ENCODE results near the gene TRIM37.

TRIM37 gene

DNA sequence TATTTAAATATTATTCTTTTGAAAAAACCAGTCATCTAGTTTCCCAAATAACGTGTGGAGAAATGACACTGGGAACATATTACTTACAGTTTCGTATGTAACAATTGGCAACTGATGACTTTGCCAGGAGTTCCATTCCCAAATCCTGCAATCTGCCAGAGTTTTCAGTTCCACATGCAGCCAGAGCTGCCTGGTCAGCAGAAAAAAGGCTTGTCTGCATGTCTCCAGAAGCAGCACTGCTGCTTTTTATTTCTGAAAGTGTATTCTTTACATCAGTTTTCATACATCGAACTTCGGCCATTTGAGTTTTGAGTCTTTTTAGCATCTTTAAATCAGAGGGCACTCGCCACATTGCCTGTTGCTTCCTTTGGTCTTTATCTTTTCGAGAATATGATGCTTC lies 78.4 kb downstream of the TRIM37 start:
- DNase-seq (ENCODE audit: low read depth in 1 of 2, low spot score in 1 of 2), result no peak
- no peak overlapping the region for H3K27ac ChIP-seq (replicated peaks)
- TF ChIP-seq, protein P1, sequence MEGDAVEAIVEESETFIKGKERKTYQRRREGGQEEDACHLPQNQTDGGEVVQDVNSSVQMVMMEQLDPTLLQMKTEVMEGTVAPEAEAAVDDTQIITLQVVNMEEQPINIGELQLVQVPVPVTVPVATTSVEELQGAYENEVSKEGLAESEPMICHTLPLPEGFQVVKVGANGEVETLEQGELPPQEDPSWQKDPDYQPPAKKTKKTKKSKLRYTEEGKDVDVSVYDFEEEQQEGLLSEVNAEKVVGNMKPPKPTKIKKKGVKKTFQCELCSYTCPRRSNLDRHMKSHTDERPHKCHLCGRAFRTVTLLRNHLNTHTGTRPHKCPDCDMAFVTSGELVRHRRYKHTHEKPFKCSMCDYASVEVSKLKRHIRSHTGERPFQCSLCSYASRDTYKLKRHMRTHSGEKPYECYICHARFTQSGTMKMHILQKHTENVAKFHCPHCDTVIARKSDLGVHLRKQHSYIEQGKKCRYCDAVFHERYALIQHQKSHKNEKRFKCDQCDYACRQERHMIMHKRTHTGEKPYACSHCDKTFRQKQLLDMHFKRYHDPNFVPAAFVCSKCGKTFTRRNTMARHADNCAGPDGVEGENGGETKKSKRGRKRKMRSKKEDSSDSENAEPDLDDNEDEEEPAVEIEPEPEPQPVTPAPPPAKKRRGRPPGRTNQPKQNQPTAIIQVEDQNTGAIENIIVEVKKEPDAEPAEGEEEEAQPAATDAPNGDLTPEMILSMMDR (IDR thresholded peaks at IDR 0.05; ENCODE audit: insufficient read depth, low read length), result no peak
- TF ChIP-seq GABPA (IDR thresholded peaks at IDR 0.05; ENCODE audit: low read depth) (no peak), SPI1 (IDR thresholded peaks at IDR 0.05; ENCODE audit: borderline replicate concordance, low read depth) (no peak), POLR2AphosphoS5 (IDR thresholded peaks at IDR 0.05; ENCODE audit: low read depth) (no peak)
- H3K4me3 ChIP-seq (replicated peaks; ENCODE audit: insufficient read depth, low read length), result no peak overlapping the region
- no peaks in the 10 kb centered on the region for H3K27me3 ChIP-seq (ENCODE audit: insufficient read depth, poor library complexity, severe bottlenecking)

DNA sequence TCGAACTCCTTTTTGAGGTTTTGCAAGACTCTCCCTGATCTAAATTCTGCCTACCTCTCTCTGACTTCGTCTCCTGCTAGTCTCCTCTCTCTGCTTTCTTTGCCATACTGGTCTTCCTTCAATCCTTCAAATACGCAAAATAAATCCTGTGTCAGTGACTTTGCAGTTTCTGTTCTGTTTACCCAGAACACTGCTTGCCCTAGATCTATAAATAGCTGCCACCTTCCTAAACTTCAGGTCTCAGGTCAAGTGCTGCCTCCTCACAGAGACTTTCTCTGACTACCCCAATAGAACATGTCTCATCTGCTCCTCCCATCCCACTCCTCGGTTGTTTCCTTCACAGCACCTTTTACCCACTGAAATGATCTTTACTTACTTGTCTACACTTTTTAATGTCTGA lies 78.9 kb downstream of the TRIM37 start:
- TF ChIP-seq GABPA (IDR thresholded peaks at IDR 0.05; ENCODE audit: low read depth), result no peak
- TF ChIP-seq SPI1 (IDR thresholded peaks at IDR 0.05; ENCODE audit: borderline replicate concordance, low read depth), result no peak
- TF ChIP-seq POLR2AphosphoS5 (IDR thresholded peaks at IDR 0.05; ENCODE audit: low read depth), result no peak
- TF ChIP-seq, protein P2, sequence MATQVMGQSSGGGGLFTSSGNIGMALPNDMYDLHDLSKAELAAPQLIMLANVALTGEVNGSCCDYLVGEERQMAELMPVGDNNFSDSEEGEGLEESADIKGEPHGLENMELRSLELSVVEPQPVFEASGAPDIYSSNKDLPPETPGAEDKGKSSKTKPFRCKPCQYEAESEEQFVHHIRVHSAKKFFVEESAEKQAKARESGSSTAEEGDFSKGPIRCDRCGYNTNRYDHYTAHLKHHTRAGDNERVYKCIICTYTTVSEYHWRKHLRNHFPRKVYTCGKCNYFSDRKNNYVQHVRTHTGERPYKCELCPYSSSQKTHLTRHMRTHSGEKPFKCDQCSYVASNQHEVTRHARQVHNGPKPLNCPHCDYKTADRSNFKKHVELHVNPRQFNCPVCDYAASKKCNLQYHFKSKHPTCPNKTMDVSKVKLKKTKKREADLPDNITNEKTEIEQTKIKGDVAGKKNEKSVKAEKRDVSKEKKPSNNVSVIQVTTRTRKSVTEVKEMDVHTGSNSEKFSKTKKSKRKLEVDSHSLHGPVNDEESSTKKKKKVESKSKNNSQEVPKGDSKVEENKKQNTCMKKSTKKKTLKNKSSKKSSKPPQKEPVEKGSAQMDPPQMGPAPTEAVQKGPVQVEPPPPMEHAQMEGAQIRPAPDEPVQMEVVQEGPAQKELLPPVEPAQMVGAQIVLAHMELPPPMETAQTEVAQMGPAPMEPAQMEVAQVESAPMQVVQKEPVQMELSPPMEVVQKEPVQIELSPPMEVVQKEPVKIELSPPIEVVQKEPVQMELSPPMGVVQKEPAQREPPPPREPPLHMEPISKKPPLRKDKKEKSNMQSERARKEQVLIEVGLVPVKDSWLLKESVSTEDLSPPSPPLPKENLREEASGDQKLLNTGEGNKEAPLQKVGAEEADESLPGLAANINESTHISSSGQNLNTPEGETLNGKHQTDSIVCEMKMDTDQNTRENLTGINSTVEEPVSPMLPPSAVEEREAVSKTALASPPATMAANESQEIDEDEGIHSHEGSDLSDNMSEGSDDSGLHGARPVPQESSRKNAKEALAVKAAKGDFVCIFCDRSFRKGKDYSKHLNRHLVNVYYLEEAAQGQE (IDR thresholded peaks at IDR 0.05; ENCODE audit: insufficient replicate concordance, low read depth), result no peak
- TF ChIP-seq, protein P1 (IDR thresholded peaks at IDR 0.05; ENCODE audit: insufficient read depth, low read length), result no peak
- no peaks in the 10 kb centered on the region for H3K27me3 ChIP-seq (ENCODE audit: insufficient read depth, poor library complexity, severe bottlenecking)
- DNase-seq (ENCODE audit: low read depth in 1 of 2, low spot score in 1 of 2), result no peak
- no peak overlapping the region for H3K27ac ChIP-seq (replicated peaks)
- H3K4me3 ChIP-seq (replicated peaks; ENCODE audit: insufficient read depth, low read length), result no peak overlapping the region

DNA sequence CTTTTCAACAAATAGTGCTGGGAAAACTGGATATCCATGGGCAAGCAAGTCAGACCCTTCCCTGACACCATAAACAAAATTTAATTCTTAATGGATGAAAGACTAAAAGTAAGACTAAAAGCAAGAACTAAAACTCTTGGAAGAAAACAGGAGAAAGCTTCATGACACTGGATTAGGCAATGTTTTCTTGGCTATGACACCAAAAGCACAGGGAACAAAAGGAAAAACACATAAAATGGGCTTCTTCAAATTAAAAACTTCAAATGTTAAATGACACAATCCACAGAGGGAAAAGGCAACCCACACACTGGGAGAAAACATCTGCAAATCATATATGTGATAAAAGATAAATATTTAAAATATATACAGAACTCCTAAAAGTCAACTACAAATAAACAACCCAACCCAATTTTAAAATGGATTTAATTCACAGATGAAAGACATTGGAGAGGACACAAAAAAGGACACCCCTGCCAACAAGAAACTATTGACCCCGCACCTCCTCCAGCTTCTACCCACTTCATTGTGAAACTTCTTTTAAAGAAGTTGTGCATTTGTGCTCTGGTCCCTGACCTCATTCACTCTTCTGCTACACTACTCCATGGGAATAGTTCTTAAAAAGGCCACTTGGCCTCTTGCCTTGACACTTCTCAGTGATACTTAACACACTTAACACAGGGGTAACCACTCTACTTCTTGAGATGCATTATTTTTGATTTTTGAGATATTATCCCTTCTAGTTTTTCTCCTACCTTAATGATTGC lies 80.3 kb downstream of the TRIM37 start:
- no peaks in the 10 kb centered on the region for H3K27me3 ChIP-seq (ENCODE audit: insufficient read depth, poor library complexity, severe bottlenecking)
- H3K27ac ChIP-seq (replicated peaks), result no peak overlapping the region
- DNase-seq (ENCODE audit: low read depth in 1 of 2, low spot score in 1 of 2), result no peak
- H3K4me3 ChIP-seq (replicated peaks; ENCODE audit: insufficient read depth, low read length), result no peak overlapping the region
- TF ChIP-seq, protein P2 (IDR thresholded peaks at IDR 0.05; ENCODE audit: insufficient replicate concordance, low read depth), result no peak
- no peak for TF ChIP-seq POLR2AphosphoS5 (IDR thresholded peaks at IDR 0.05; ENCODE audit: low read depth)
- TF ChIP-seq SPI1 (IDR thresholded peaks at IDR 0.05; ENCODE audit: borderline replicate concordance, low read depth), result no peak
- TF ChIP-seq GABPA (IDR thresholded peaks at IDR 0.05; ENCODE audit: low read depth), result no peak
- TF ChIP-seq, protein P1 (IDR thresholded peaks at IDR 0.05; ENCODE audit: insufficient read depth, low read length), result no peak

All from HL-60 (cell line).